Body of pancreas (tissue), 4 donors: ENCODE measurements around the gene PCSK6.

Source experiments
- POLR2A ChIP-seq, 3 donors: fragments of 450-650 bp; IDR thresholded peaks; one replicate each; pipeline ENCODE4 v1.6.1; 2016; ENCODE audit warnings: antibody characterized with exemption in 3 of 3, mild to moderate bottlenecking in 2 of 3
- TF ChIP-seq, protein P1 (sequence below), 7 experiments: fragments of 450-650 bp in 4 of 7; fragments of 200-600 bp in 3 of 7; sonication (generic) in 3 of 7; IDR thresholded peaks; one replicate each; pipeline ENCODE4 v1.5.1; 2016 to 2019; ENCODE audit warnings: antibody characterized with exemption in 7 of 7

DNA sequence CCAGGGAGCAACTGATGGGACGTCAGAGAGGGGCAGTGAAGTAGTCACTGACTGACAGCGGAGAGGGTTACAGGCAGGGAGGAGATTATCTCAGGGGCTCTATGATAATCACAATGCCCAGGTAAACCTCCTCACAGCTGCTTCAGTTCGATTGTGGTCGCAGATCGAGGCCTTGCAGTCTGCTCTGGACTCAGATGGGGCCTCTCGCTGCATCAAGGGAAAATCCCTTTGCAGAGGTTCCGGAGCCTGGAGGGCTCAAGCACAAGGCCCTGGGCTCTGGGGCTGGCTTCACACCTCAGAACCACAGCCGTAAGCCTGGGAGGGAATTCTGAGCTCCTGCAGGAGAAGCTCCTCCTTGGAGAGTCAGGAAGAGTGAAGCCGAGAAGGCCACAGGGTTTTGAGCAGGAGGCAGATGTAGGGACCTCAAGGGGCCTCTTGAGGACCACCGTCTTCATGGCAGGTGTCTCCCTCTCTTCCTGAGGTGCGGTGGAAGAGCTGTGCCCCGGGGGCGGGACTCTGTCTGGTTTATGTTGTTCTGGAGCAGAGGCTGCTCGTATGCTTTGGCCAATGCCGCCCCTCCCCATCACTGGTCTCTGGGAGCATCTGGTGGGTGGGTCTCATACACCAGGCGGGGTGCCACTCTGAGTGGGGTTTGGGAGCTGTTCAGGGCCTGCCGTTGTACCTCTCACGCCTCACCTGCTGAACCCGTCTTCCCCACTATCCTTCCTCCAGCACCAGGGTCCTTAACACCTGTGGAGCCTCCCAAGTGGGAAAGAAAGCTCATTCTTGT is 175.0 kb downstream of the PCSK6 start:
- TF ChIP-seq, protein P1, sequence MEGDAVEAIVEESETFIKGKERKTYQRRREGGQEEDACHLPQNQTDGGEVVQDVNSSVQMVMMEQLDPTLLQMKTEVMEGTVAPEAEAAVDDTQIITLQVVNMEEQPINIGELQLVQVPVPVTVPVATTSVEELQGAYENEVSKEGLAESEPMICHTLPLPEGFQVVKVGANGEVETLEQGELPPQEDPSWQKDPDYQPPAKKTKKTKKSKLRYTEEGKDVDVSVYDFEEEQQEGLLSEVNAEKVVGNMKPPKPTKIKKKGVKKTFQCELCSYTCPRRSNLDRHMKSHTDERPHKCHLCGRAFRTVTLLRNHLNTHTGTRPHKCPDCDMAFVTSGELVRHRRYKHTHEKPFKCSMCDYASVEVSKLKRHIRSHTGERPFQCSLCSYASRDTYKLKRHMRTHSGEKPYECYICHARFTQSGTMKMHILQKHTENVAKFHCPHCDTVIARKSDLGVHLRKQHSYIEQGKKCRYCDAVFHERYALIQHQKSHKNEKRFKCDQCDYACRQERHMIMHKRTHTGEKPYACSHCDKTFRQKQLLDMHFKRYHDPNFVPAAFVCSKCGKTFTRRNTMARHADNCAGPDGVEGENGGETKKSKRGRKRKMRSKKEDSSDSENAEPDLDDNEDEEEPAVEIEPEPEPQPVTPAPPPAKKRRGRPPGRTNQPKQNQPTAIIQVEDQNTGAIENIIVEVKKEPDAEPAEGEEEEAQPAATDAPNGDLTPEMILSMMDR (IDR thresholded peaks at IDR 0.05): no peak
- no peak for TF ChIP-seq POLR2A (IDR thresholded peaks at IDR 0.05)
